ENCODE results near the gene SDK1.

DNA sequence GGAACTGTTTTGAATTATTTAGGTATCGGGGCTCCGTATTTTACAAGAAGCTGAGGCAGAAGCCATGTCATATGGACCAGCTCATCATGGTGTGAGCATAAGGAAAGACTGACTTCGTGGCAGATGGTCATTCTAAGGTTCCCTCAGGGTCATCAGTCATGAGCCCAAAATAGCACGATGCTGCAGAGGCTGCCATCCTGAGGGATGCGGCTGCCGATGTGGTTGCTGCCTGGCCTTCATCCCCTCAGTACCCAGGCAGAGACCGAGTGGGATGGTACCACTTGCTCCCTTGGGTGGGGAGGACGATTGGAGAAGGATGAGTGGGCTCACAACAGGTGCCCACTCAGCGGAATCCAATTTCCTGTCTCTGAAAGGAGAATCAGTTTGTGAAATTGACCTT is 490.3 kb downstream of the SDK1 start:
- TF ChIP-seq, protein P1, sequence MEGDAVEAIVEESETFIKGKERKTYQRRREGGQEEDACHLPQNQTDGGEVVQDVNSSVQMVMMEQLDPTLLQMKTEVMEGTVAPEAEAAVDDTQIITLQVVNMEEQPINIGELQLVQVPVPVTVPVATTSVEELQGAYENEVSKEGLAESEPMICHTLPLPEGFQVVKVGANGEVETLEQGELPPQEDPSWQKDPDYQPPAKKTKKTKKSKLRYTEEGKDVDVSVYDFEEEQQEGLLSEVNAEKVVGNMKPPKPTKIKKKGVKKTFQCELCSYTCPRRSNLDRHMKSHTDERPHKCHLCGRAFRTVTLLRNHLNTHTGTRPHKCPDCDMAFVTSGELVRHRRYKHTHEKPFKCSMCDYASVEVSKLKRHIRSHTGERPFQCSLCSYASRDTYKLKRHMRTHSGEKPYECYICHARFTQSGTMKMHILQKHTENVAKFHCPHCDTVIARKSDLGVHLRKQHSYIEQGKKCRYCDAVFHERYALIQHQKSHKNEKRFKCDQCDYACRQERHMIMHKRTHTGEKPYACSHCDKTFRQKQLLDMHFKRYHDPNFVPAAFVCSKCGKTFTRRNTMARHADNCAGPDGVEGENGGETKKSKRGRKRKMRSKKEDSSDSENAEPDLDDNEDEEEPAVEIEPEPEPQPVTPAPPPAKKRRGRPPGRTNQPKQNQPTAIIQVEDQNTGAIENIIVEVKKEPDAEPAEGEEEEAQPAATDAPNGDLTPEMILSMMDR (IDR thresholded peaks at IDR 0.05; ENCODE audit: control extremely low read depth in 1 of 3, insufficient read depth in 1 of 3, low read depth in 1 of 3, low read length in 3 of 3) = no peak
- TF ChIP-seq EZH2 (IDR thresholded peaks at IDR 0.05; ENCODE audit: low read depth, low read length, severe bottlenecking) (no peak), CBX8 (IDR thresholded peaks at IDR 0.05; ENCODE audit: borderline replicate concordance, low read depth, low read length) (no peak), RXRA (IDR thresholded peaks at IDR 0.05; ENCODE audit: insufficient read depth, low read depth, low read length) (no peak), POLR2AphosphoS5 (IDR thresholded peaks at IDR 0.05; ENCODE audit: low read depth, low read length) (no peak), GABPA (IDR thresholded peaks at IDR 0.05; ENCODE audit: borderline replicate concordance, insufficient read depth, low read length) (no peak), CREB1 (IDR thresholded peaks at IDR 0.05) (no peak), POLR2A (IDR thresholded peaks at IDR 0.05; ENCODE audit: control extremely low read depth in 1 of 2, low read depth in 2 of 2, low read length in 2 of 2) (no peak), JUN (IDR thresholded peaks at IDR 0.05; ENCODE audit: low read depth, low read length) (no peak), TAF1 (IDR thresholded peaks at IDR 0.05; ENCODE audit: low read depth, low read length) (no peak), RAD21 (IDR thresholded peaks at IDR 0.05 in 1 of 2, conservative IDR thresholded peaks at IDR 0.05 in 1 of 2; ENCODE audit: low read depth in 2 of 2, low read length in 2 of 2) (no peak), TEAD4 (IDR thresholded peaks at IDR 0.05; ENCODE audit: low read depth, low read length) (no peak)
- TF ChIP-seq, protein P2, sequence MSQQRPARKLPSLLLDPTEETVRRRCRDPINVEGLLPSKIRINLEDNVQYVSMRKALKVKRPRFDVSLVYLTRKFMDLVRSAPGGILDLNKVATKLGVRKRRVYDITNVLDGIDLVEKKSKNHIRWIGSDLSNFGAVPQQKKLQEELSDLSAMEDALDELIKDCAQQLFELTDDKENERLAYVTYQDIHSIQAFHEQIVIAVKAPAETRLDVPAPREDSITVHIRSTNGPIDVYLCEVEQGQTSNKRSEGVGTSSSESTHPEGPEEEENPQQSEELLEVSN (IDR thresholded peaks at IDR 0.05) = no peak
